Tibial nerve (tissue), 3 donors: ENCODE results near the gene TRIM59.

Experiments used
- EP300 ChIP-seq, 2 donors: sonication (generic); formaldehyde crosslinking; IDR thresholded peaks; one replicate each; pipeline ENCODE4 v1.6.1; 2017; ENCODE audit warnings: antibody characterized with exemption in 2 of 2, mild to moderate bottlenecking in 1 of 2
- POLR2A ChIP-seq, 2 donors: fragments of 450-650 bp; IDR thresholded peaks; one replicate each; pipeline ENCODE4 v1.6.1; 2017; ENCODE audit warnings: antibody characterized with exemption in 2 of 2, mild to moderate bottlenecking in 2 of 2, moderate library complexity in 2 of 2

DNA sequence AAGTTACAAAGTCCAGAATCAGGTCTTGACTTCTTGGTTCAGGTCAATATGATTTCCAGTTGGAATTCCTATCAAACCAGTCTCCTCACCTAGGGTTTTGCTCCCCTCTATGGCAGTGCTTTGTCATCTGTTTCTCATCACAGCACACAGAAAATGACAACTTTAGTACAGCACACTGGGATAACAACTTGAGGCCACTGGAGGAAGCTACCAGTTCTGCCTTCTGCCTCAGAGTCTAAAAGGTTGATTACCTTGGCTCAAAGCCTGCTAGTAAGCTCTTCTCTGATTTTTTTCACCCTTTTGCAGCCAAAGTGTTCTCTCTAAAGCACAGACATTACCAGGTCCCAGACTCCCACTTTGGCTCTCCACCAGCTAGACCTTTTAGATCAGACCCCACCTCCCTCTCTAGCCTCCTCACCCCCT lies 24.8 kb upstream of the TRIM59 start:
- TF ChIP-seq POLR2A (IDR thresholded peaks at IDR 0.05) (no peak), EP300 (IDR thresholded peaks at IDR 0.05) (no peak)
